Keratinocyte (primary cell): Measurements from ENCODE around the gene CTNNA3. TPM values are rescaled to one million over a fixed set of nuclear protein-coding genes. Genes with fewer than 3 reads are reported as not detected.

Source experiments
- DNase-seq: peaks from one replicate; pipeline ENCODE4 v3.0.0-alpha.2; 2011; ENCODE audit warnings: low read depth, missing footprints, low spot score
- FAIRE-seq: peaks from 2 replicates; lab custom pipeline; 2011; peaks lifted over from hg19 to GRCh38; lab: Jason Lieb, UNC
- H2AFZ ChIP-seq: 2 replicates; pipeline ENCODE4 v1.6.0; 2012; ENCODE audit warnings: low read length, control low read depth, inconsistent platforms; ENCODE audit not compliant: control insufficient read depth
- H3K27ac ChIP-seq: 2 replicates; pipeline ENCODE4 v1.5.1; 2011; ENCODE audit warnings: low read length; ENCODE audit not compliant: control insufficient read depth, insufficient read depth
- H3K27me3 ChIP-seq: 3 replicates; pipeline ENCODE4 v1.6.0; 2011; ENCODE audit warnings: low read length; ENCODE audit not compliant: control insufficient read depth, insufficient read depth; ENCODE audit errors: extremely low read depth
- H3K36me3 ChIP-seq, 2 experiments: 2 replicates in 1 of 2; 3 replicates in 1 of 2; pipeline ENCODE4 v1.5.1; 2011; ENCODE audit warnings: low read length in 2 of 2, mild to moderate bottlenecking in 1 of 2; ENCODE audit not compliant: control insufficient read depth in 2 of 2, insufficient read depth in 2 of 2; ENCODE audit errors: extremely low read depth in 1 of 2
- H3K4me1 ChIP-seq: 3 replicates; pipeline ENCODE4 v1.5.1; 2011; ENCODE audit warnings: low read length; ENCODE audit not compliant: control insufficient read depth, insufficient read depth; ENCODE audit errors: extremely low read depth
- H3K4me2 ChIP-seq: 3 replicates; pipeline ENCODE4 v1.6.0; 2011; ENCODE audit warnings: low read depth, low read length; ENCODE audit not compliant: control insufficient read depth, insufficient read depth; ENCODE audit errors: extremely low read depth
- H3K4me3 ChIP-seq, 3 experiments: fragments of 200-600 bp in 1 of 3; sonication (generic) in 1 of 3; 2 replicates in 2 of 3; 3 replicates in 1 of 3; pipeline ENCODE4 v1.5.1; 2011 to 2016; ENCODE audit warnings: low read length in 3 of 3, mild to moderate bottlenecking in 3 of 3, control low read depth in 2 of 3, inconsistent platforms in 1 of 3, low read depth in 1 of 3, mixed read lengths in 1 of 3, mixed run types in 1 of 3, moderate library complexity in 1 of 3; ENCODE audit not compliant: control insufficient read depth in 2 of 3, insufficient read depth in 2 of 3; ENCODE audit errors: extremely low read depth in 1 of 3
- H3K79me2 ChIP-seq: 2 replicates; pipeline ENCODE4 v1.6.0; 2012; ENCODE audit warnings: low read length; ENCODE audit not compliant: control insufficient read depth, insufficient read depth
- H3K9ac ChIP-seq: 3 replicates; pipeline ENCODE4 v1.6.0; 2011; ENCODE audit warnings: low read length; ENCODE audit not compliant: control insufficient read depth, insufficient read depth; ENCODE audit errors: extremely low read depth
- H3K9me1 ChIP-seq: 3 replicates; pipeline ENCODE4 v1.6.0; 2011; ENCODE audit warnings: low read length; ENCODE audit not compliant: control insufficient read depth, insufficient read depth; ENCODE audit errors: extremely low read depth
- H3K9me3 ChIP-seq: 2 replicates; pipeline ENCODE4 v1.5.1; 2012; ENCODE audit warnings: low read depth, low read length; ENCODE audit not compliant: control insufficient read depth
- H4K20me1 ChIP-seq: 3 replicates; pipeline ENCODE4 v1.6.0; 2011; ENCODE audit warnings: low read length; ENCODE audit not compliant: control insufficient read depth, insufficient read depth; ENCODE audit errors: extremely low read depth
- CTCF ChIP-seq, 3 experiments: IDR thresholded peaks in 1 of 3; conservative IDR thresholded peaks in 1 of 3; optimal IDR thresholded peaks in 1 of 3; 2 replicates in 2 of 3; 3 replicates in 1 of 3; pipeline versions ENCODE3 to v1.5.1; 2011; ENCODE audit warnings: low read length in 3 of 3, mild to moderate bottlenecking in 3 of 3, moderate library complexity in 2 of 3, control low read depth in 1 of 3, inconsistent platforms in 1 of 3; ENCODE audit not compliant: insufficient read depth in 2 of 3; ENCODE audit errors: extremely low read depth in 1 of 3
- EZH2 ChIP-seq: IDR thresholded peaks from one replicate; pipeline ENCODE4 v1.6.1; 2012; ENCODE audit warnings: inconsistent platforms, mild to moderate bottlenecking, low read length, moderate library complexity
- dilution Hi-C: fragments of 300-500 bp; cut with MboI; formaldehyde crosslinking; loops from one replicate; pipeline ENCODE4 v1.7.0; 2020; ENCODE audit warnings: low sequenced_read_pairs; ENCODE audit not compliant: extremely low pct_ligation_motif_present
- polyA plus RNA-seq, 5 experiments: library from polyadenylated mRNA; depleted of rRNA in 3 of 5; stranded (reverse) in 3 of 5; stranded (forward) in 1 of 5; unstranded in 1 of 5; fragments of >200 nt; gene quantifications; 1 replicate in 1 of 5; 2 replicates in 3 of 5; 3 replicates in 1 of 5; pipeline versions ENCODE4 v1.2.1 to v1.2.3, GENCODE V29; 2011 to 2012; ENCODE audit warnings: missing spikeins in 2 of 5, low read depth in 1 of 5, low replicate concordance in 1 of 5

CTNNA3 gene
- polyA plus RNA-seq, 1 donor (not counting 4 experiments of a cell fraction or from before 2014, with no cell fraction given), result 0.01 TPM

- DNase-seq, result no peak
- Histone ChIP-seq H3K9me1 (no peaks in the 10 kb centered on the region), H3K27me3 (no peaks in the 10 kb centered on the region), H3K9ac (no peak overlapping the region), H3K79me2 (no peaks in the 10 kb centered on the region), H4K20me1 (no peaks in the 10 kb centered on the region), H3K4me2 (no peak overlapping the region), H3K4me1 (no peaks in the 10 kb centered on the region), H3K4me3 (no peak overlapping the region), H3K27ac (no peak overlapping the region), H3K36me3 (no peaks in the 10 kb centered on the region), H3K9me3 (no peaks in the 10 kb centered on the region), H2AFZ (no peak overlapping the region)
- dilution Hi-C loops, result no loop called here
- TF ChIP-seq CTCF (optimal IDR thresholded peaks at IDR 0.05 in 1 of 3, IDR thresholded peaks at IDR 0.05 in 1 of 3, conservative IDR thresholded peaks at IDR 0.05 in 1 of 3; ENCODE audit: extremely low read depth in 1 of 3, insufficient read depth in 2 of 3, low read length in 3 of 3), result no peak
- TF ChIP-seq EZH2, result no peak
- FAIRE-seq, result no peak
These were observed 1456.9 kb downstream of the CTNNA3 start for GRCh38 chr10:66239062-66239461.

GRCh38 chr10:66238343-66238742 is 1457.7 kb downstream of the CTNNA3 start:
- Histone ChIP-seq H3K9me3 (no peaks in the 10 kb centered on the region), H3K36me3 (no peaks in the 10 kb centered on the region), H2AFZ (no peak overlapping the region), H3K27ac (no peak overlapping the region), H4K20me1 (no peaks in the 10 kb centered on the region), H3K9me1 (no peaks in the 10 kb centered on the region), H3K4me1 (no peaks in the 10 kb centered on the region), H3K4me2 (no peak overlapping the region), H3K9ac (no peak overlapping the region), H3K4me3 (no peak overlapping the region), H3K79me2 (no peaks in the 10 kb centered on the region), H3K27me3 (no peaks in the 10 kb centered on the region)
- dilution Hi-C loops, result no loop called here
- FAIRE-seq, result no peak
- DNase-seq, result no peak
- TF ChIP-seq CTCF (optimal IDR thresholded peaks at IDR 0.05 in 1 of 3, IDR thresholded peaks at IDR 0.05 in 1 of 3, conservative IDR thresholded peaks at IDR 0.05 in 1 of 3; ENCODE audit: extremely low read depth in 1 of 3, insufficient read depth in 2 of 3, low read length in 3 of 3) (no peak), EZH2 (no peak)
